NCI-H2171 treated with DMSO at 0.1 percent for 48 hours (cell line): ENCODE data around the gene CGB3.
A peak's percentile ranks its signal among the peaks of the same experiment; 100 is the strongest.

Experiments used
- DNase-seq: peaks from one replicate; lab custom pipeline; 2025; lab: John Stamatoyannopoulos, UW

Gene CGB3

DNA sequence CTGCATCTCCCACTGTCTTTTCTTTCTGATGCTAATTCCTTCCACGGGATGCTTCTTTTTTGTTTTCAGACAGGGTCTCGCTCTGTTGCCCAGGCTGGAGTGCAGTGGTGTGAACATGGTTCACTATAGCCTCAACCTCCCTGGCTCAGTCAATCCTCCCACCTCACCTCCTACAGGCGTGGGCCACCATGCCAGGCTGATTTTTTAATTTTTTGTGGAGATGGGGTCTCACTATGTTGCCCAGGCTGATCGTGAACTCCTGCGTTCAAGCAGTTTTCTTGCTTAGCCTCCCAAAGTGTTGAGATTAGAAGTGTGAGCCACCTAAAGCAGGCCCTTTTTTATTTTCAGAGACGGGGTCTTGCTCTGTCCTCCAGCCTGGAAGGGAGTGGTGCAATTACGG is 35.8 kb downstream of the CGB3 start:
- DNase-seq = no peak

DNA sequence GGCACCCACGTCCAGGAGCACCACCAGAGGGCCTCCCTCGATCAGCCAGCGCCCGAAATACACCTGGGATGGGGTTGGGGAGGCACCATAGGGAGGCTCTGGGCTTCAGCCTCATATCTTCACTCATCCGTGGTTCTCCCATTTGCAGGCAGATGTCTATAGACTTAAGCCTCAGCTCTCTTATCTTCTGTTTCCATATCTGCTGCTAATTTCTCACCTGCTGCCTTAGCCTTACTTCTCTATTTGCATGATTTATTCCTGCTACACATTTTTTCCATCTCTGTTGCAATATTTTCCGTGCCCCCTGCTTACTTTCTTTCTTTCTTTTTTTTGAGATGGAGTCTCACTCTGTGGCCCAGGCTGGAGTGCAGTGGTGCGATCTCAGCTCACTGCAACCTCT is 36.8 kb downstream of the CGB3 start:
- no peak for DNase-seq

DNA sequence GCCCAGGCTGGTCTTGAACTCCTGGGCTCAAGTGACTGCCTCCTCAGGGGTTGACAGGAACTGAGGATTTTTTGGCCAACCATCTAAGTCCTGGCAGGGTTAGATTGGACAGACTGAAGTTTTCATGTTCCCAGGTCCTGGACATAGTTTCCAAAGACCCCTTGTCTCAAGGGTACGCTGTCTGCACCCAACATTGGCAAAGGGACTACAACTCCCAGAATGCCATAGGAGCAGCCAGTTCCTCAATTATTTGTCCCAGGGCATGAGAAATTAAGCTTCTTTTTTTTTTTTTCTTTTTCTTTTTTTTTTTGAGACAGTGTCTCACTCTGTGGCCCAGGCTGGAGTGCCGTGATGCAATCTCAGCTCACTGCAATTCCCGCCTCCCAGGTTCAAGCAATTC is 37.9 kb downstream of the CGB3 start:
- DNase-seq = no peak

DNA sequence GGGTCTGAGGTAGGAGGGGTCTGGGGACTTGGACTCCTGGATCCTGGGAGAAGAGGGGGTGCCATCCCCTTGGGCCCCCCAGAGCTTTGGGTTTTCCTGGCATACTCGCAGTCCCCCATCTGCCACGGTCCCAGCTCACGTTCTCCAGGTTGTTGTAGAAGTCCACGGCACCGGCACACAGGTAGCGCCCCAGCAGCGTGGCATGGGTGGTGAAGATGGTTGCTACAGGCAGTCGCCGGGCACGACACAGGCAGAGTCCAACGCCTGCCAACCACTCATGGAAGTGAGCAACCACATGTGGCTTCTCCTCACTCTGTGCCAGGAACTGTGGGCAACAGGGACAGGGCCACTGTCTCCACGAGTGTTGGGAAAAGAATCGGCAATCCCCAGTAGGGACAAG is 38.4 kb downstream of the CGB3 start:
- no peak for DNase-seq

DNA sequence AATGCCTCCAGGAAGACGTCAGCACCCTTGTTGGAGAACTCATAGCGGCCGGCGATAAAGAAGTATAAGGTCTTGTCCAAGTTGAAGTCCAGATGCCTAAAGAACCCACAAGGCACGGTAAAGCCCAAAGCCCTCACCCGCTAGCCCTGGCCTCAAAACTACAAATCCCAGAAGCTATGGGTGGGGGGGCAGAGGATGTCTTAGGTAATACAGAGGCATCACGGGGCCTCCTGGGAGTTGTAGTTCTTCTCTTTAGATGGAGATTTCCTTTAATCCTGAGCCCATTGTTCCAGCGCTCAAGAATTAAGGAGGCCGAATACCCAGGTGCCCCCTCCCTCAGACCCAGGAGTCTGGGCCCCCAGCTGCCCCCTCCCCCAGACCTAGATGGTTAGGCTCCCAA is 41.9 kb downstream of the CGB3 start:
- no peak for DNase-seq

DNA sequence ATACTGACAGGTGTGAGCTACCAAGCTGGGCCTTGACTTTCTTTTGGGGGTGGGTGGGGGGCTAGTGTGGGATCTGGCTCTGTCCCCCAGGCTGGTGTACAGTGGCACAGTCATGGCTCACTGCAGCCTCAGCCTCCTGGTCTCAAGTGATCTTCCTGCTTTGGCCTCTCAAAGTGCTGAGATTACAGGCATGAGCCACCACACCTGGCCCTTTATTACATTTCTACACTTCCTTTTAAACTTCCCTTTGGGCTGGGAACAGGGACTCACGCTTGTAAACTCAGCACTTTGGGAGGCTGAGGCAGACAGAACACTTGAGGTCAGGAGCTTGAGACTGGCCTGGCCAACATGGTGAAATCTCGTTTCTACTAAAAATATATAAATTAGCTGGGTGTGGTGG is 47.1 kb downstream of the CGB3 start:
- DNase-seq = no peak

DNA sequence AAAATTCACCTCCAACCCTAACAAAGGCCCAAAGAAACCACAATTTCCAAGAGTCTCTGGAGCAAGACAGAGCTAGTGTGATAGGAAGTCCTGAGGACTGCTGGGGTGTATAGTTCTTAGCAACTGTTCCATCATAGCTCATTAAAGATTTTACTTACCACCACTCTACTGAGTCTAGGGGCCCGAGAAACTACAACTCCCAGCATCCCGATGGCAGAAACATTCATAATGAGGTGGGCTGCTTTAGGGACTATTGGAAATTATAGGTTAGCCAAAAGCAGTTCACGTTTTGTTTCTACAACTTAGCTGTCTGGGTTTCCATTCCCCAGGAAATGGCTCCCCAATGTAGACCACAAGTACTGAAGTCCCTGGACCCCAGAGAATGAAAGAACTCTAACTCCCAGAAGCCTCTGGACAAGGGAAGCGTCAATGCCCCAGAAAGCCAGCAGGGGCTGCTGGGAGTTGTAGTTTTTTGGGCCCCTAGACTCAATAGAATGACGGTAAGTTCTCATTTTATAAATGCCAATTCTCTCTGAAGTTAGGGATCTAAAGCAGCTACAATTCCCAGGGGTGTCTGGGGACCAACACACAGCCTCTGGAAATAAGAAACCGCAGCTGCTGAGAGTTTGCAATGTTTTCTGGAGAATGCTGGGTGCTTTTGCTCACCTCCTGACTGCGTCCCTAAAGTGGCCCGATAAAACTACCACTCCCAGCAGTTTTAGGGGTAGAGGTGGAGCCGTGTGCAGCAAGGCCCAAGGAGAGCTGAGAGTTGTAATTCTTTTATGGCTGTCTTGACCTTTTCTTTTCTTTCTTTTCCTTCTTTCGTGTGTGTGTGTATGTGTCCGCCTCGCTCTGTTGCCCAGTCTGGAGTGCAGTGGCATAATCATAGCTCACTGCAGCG is 47.9 kb downstream of the CGB3 start:
- peak; percentile 60 for DNase-seq
